Activated CD8-positive, alpha-beta T cell treated with anti-CD3 and anti-CD28 coated beads, Interleukin-2, amount 10 ng/mL, durations not matched to agents 7 days and 5 days (primary cell): ENCODE results near the gene IFFO2. TPM values are rescaled to one million over a fixed set of nuclear protein-coding genes. Genes with fewer than 3 reads are reported as not detected.

Experiments used
- ATAC-seq: fragments of 150-1000 bp; cut with Tn5 transposase; one replicate; pipeline ENCODE4 v1.10.0; 2021; ENCODE audit warnings: moderate library complexity
- CTCF ChIA-PET: fragments of 350-600 bp; sonication (Branson Sonifier 250); formaldehyde crosslinking; loops from one replicate; lab custom pipeline; 2021; ENCODE audit warnings: antibody characterized with exemption; lab: Charles Lee
- POLR2A ChIA-PET: fragments of 350-600 bp; sonication (Branson Sonifier 250); formaldehyde crosslinking; loops from one replicate; lab custom pipeline; 2021; ENCODE audit warnings: antibody characterized with exemption; lab: Charles Lee
- DNase-seq: peaks from one replicate; pipeline ENCODE4 v3.0.0-alpha.2; 2020
- H3K27ac Mint-ChIP-seq: one replicate; pipeline ENCODE4 v1.8.0; 2021; ENCODE audit warnings: mild to moderate bottlenecking, mixed read lengths
- H3K27me3 Mint-ChIP-seq: one replicate; pipeline ENCODE4 v1.8.0; 2021; ENCODE audit warnings: low read depth, mixed read lengths
- H3K36me3 Mint-ChIP-seq: one replicate; pipeline ENCODE4 v1.8.0; 2021; ENCODE audit warnings: low read depth, mixed read lengths
- H3K4me1 Mint-ChIP-seq: one replicate; pipeline ENCODE4 v1.8.0; 2021; ENCODE audit warnings: low read depth, mixed read lengths
- H3K4me3 Mint-ChIP-seq: one replicate; pipeline ENCODE4 v1.8.0; 2021; ENCODE audit warnings: mild to moderate bottlenecking, mixed read lengths
- H3K9me3 Mint-ChIP-seq: one replicate; pipeline ENCODE4 v1.8.0; 2022; ENCODE audit warnings: mixed read lengths; ENCODE audit not compliant: insufficient read depth
- total RNA-seq, 2 experiments: library from RNA; stranded (reverse); gene quantifications; one replicate each; pipeline ENCODE4 v1.2.3, GENCODE V29; 2021

The IFFO2 gene
- total RNA-seq, 2 experiments from 2014 or later: 7.2 to 8.2 TPM

- ChIA-PET POLR2A (no interaction called here), CTCF (interaction anchor here (1.2 kb wide), 1 partner anchor 19 kb away, joined by 3 read pairs; no protein-coding TSS in a partner anchor)
- Mint-ChIP-seq H3K36me3 (no peaks in the 10 kb centered on the region), H3K27me3 (no peaks in the 10 kb centered on the region), H3K4me3 (no peak overlapping the region), H3K4me1 (peaks cover 31% of the 10 kb centered on the region), H3K9me3 (no peaks in the 10 kb centered on the region), H3K27ac (peak overlapping the region; percentile 60)
- DNase-seq (no peak), ATAC-seq (no peak)
Measured at GRCh38 chr1:18932387-18932786, 24.1 kb downstream of the IFFO2 start.

GRCh38 chr1:18931730-18932129, 24.7 kb downstream of the IFFO2 start:
- CTCF ChIA-PET: interaction anchor here (1.2 kb wide), 1 partner anchor 19 kb away, joined by 3 read pairs; no protein-coding TSS in a partner anchor
- Mint-ChIP-seq H3K4me1 (peaks cover 36% of the 10 kb centered on the region), H3K9me3 (no peaks in the 10 kb centered on the region), H3K36me3 (no peaks in the 10 kb centered on the region), H3K27me3 (no peaks in the 10 kb centered on the region), H3K4me3 (no peak overlapping the region), H3K27ac (no peak overlapping the region)
- DNase-seq: no peak
- no peak for ATAC-seq
- POLR2A ChIA-PET: interaction anchor here (0.9 kb wide), 1 partner anchor 13 kb away, joined by 3 read pairs; no protein-coding TSS in a partner anchor

- POLR2A ChIA-PET: interaction anchor here (2.4 to 4.8 kb wide), 2 partner anchors 16 to 22 kb away, joined by 8 to 118 read pairs; no protein-coding TSS in a partner anchor
- DNase-seq (no peak), ATAC-seq (no peak)
- no peak overlapping the region for H3K4me3 Mint-ChIP-seq
- CTCF ChIA-PET: interaction anchor here (1.1 to 7.6 kb wide), 4 partner anchors 12 to 25 kb away, joined by 3 to 116 read pairs (median 4); partner anchors contain the start of gene IFFO2
- H3K27me3 Mint-ChIP-seq: no peaks in the 10 kb centered on the region
- no peaks in the 10 kb centered on the region for H3K9me3 Mint-ChIP-seq
- no peak overlapping the region for H3K27ac Mint-ChIP-seq
- H3K4me1 Mint-ChIP-seq: peaks cover 50% of the 10 kb centered on the region
- peaks cover 2% of the 10 kb centered on the region for H3K36me3 Mint-ChIP-seq
Measured at GRCh38 chr1:18929686-18930085, 26.8 kb downstream of the IFFO2 start.

GRCh38 chr1:18928985-18929384, 27.5 kb downstream of the IFFO2 start:
- DNase-seq: no peak
- H3K4me3 Mint-ChIP-seq: no peak overlapping the region
- H3K4me1 Mint-ChIP-seq: peaks cover 55% of the 10 kb centered on the region
- POLR2A ChIA-PET: interaction anchor here (1.5 to 4.8 kb wide), 5 partner anchors 15 to 145 kb away, joined by 4 to 118 read pairs (median 11); no protein-coding TSS in a partner anchor
- CTCF ChIA-PET: interaction anchor here (7.6 to 7.9 kb wide), 2 partner anchors 15 to 25 kb away, joined by 91 to 116 read pairs; partner anchors contain the start of gene IFFO2
- no peak for ATAC-seq
- H3K27ac Mint-ChIP-seq: no peak overlapping the region
- no peaks in the 10 kb centered on the region for H3K9me3 Mint-ChIP-seq
- no peaks in the 10 kb centered on the region for H3K27me3 Mint-ChIP-seq
- peaks cover 2% of the 10 kb centered on the region for H3K36me3 Mint-ChIP-seq

- Mint-ChIP-seq H3K4me1 (peaks cover 61% of the 10 kb centered on the region), H3K27me3 (no peaks in the 10 kb centered on the region), H3K36me3 (peaks cover 2% of the 10 kb centered on the region), H3K27ac (peak overlapping the region; percentile 98), H3K4me3 (peak overlapping the region; percentile 83), H3K9me3 (no peaks in the 10 kb centered on the region)
- DNase-seq (no peak), ATAC-seq (no peak)
- ChIA-PET CTCF (interaction anchor here (1.9 to 7.9 kb wide), 6 partner anchors 15 to 185 kb away, joined by 7 to 116 read pairs (median 21); partner anchors contain the start of genes ALDH4A1 and IFFO2), POLR2A (interaction anchor here (0.6 to 4.8 kb wide), 10 partner anchors 10 to 251 kb away, joined by 3 to 118 read pairs (median 8); partner anchors contain the start of gene ALDH4A1)
Measured at GRCh38 chr1:18928406-18928805, 28.1 kb downstream of the IFFO2 start.

GRCh38 chr1:18927654-18928272, 28.7 kb downstream of the IFFO2 start:
- DNase-seq: peak; percentile 70
- Mint-ChIP-seq H3K27me3 (no peaks in the 10 kb centered on the region), H3K9me3 (no peaks in the 10 kb centered on the region), H3K27ac (peak overlapping the region; percentile 98), H3K4me3 (peak overlapping the region; percentile 83), H3K36me3 (peaks cover 2% of the 10 kb centered on the region), H3K4me1 (peaks cover 67% of the 10 kb centered on the region)
- CTCF ChIA-PET: interaction anchor here (0.7 to 7.9 kb wide), 9 partner anchors 13 to 186 kb away, joined by 3 to 116 read pairs (median 14); partner anchors contain the start of genes ALDH4A1 and IFFO2
- POLR2A ChIA-PET: interaction anchor here (0.6 to 4.8 kb wide), 18 partner anchors 10 to 282 kb away, joined by 3 to 118 read pairs (median 8); partner anchors contain the start of genes ALDH4A1, IFFO2 and UBR4
- peak; percentile 43 for ATAC-seq

GRCh38 chr1:18927082-18927653, 29.3 kb downstream of the IFFO2 start:
- H3K4me3 Mint-ChIP-seq: peak overlapping the region; percentile 83
- H3K27me3 Mint-ChIP-seq: no peaks in the 10 kb centered on the region
- DNase-seq (peak; percentile 45), ATAC-seq (peak; percentile 32)
- peak overlapping the region; percentile 98 for H3K27ac Mint-ChIP-seq
- H3K36me3 Mint-ChIP-seq: peaks cover 2% of the 10 kb centered on the region
- ChIA-PET CTCF (interaction anchor here (0.7 to 7.9 kb wide), 9 partner anchors 13 to 186 kb away, joined by 3 to 116 read pairs (median 14); partner anchors contain the start of genes ALDH4A1 and IFFO2), POLR2A (interaction anchor here (0.7 to 4.8 kb wide), 18 partner anchors 10 to 283 kb away, joined by 3 to 118 read pairs (median 8); partner anchors contain the start of genes ALDH4A1, IFFO2 and UBR4)
- H3K9me3 Mint-ChIP-seq: no peaks in the 10 kb centered on the region
- H3K4me1 Mint-ChIP-seq: peaks cover 68% of the 10 kb centered on the region

GRCh38 chr1:18926315-18927081, 30.0 kb downstream of the IFFO2 start:
- peak; percentile 94 for DNase-seq
- CTCF ChIA-PET: interaction anchor here (0.7 to 7.9 kb wide), 9 partner anchors 13 to 187 kb away, joined by 3 to 116 read pairs (median 14); partner anchors contain the start of genes ALDH4A1 and IFFO2
- Mint-ChIP-seq H3K4me3 (peak overlapping the region; percentile 83), H3K9me3 (no peaks in the 10 kb centered on the region), H3K4me1 (peaks cover 67% of the 10 kb centered on the region), H3K36me3 (peaks cover 2% of the 10 kb centered on the region), H3K27me3 (no peaks in the 10 kb centered on the region), H3K27ac (peak overlapping the region; percentile 98)
- ATAC-seq: peak; percentile 87
- POLR2A ChIA-PET: interaction anchor here (0.5 to 4.8 kb wide), 18 partner anchors 11 to 284 kb away, joined by 3 to 118 read pairs (median 8); partner anchors contain the start of genes ALDH4A1, IFFO2 and UBR4

- DNase-seq: no peak
- H3K4me1 Mint-ChIP-seq: peaks cover 65% of the 10 kb centered on the region
- H3K4me3 Mint-ChIP-seq: no peak overlapping the region
- ChIA-PET POLR2A (interaction anchor here (1.6 kb wide), 1 partner anchor 25 kb away, joined by 9 read pairs; no protein-coding TSS in a partner anchor), CTCF (interaction anchor here (2.7 to 7.9 kb wide), 4 partner anchors 11 to 150 kb away, joined by 14 to 116 read pairs (median 53); partner anchors contain the start of genes ALDH4A1 and IFFO2)
- H3K27ac Mint-ChIP-seq: peak overlapping the region; percentile 71
- H3K27me3 Mint-ChIP-seq: no peaks in the 10 kb centered on the region
- H3K9me3 Mint-ChIP-seq: no peaks in the 10 kb centered on the region
- no peak for ATAC-seq
- H3K36me3 Mint-ChIP-seq: peaks cover 2% of the 10 kb centered on the region
Measured at GRCh38 chr1:18925279-18925678, 31.2 kb downstream of the IFFO2 start.

GRCh38 chr1:18924221-18924691, 32.2 kb downstream of the IFFO2 start:
- CTCF ChIA-PET: interaction anchor here (0.9 to 7.9 kb wide), 8 partner anchors 10 to 256 kb away, joined by 3 to 116 read pairs (median 4); partner anchors contain the start of genes ALDH4A1 and IFFO2
- no peaks in the 10 kb centered on the region for H3K27me3 Mint-ChIP-seq
- H3K9me3 Mint-ChIP-seq: no peaks in the 10 kb centered on the region
- peaks cover 60% of the 10 kb centered on the region for H3K4me1 Mint-ChIP-seq
- POLR2A ChIA-PET: interaction anchor here (1.2 to 1.6 kb wide), 2 partner anchors 26 to 28 kb away, joined by 4 to 9 read pairs; no protein-coding TSS in a partner anchor
- ATAC-seq: no peak
- H3K36me3 Mint-ChIP-seq: peaks cover 2% of the 10 kb centered on the region
- H3K4me3 Mint-ChIP-seq: peak overlapping the region; percentile 25
- peak; percentile 37 for DNase-seq
- peak overlapping the region; percentile 57 for H3K27ac Mint-ChIP-seq
